Measurements from ENCODE around the gene CCDC24. TPM values are rescaled to one million over a fixed set of nuclear protein-coding genes. Genes with fewer than 3 reads are reported as not detected.

The CCDC24 gene
- total and polyA plus RNA-seq, 7 donors, result 0.83 to 3.9 (median 1.7) TPM

GRCh38 chr1:43978264-43978550, 13.2 kb upstream of the CCDC24 start:
- H3K27ac ChIP-seq, result no peak overlapping the region
- H3K4me1 ChIP-seq, result peaks cover 37% of the 10 kb centered on the region
- no peak for TF ChIP-seq CTCF (IDR thresholded peaks at IDR 0.05)
- WGBS, 3 donors, result 66 to 83% (median 70%) methylated on average over 5 of the region's 5 CpGs
- intact Hi-C loops (cut with DNase I), result no loop called here
- H3K4me3 ChIP-seq, result peak overlapping the region; percentile 68
- no peaks in the 10 kb centered on the region for H3K27me3 ChIP-seq (ENCODE audit: insufficient read depth in 3 of 3, low read length in 2 of 3)
- DNase-seq, result no peak
- no peaks in the 10 kb centered on the region for H3K9me3 ChIP-seq
- H3K36me3 ChIP-seq (ENCODE audit: insufficient read depth in 1 of 2, low read depth in 1 of 2), result peaks cover 0 to 34% of the 10 kb centered on the region in 2 donors
- no peak for ATAC-seq

GRCh38 chr1:43978551-43979260, 12.7 kb upstream of the CCDC24 start, which contains the start of gene B4GALT2:
TSS of gene B4GALT2 (plus strand) at chr1:43979210. CDS start at chr1:43981161, 1,951 bp downstream.
- Histone ChIP-seq H3K27ac (peak within 1 kb of the TSS; percentile 74), H3K36me3 (ENCODE audit: insufficient read depth in 1 of 2, low read depth in 1 of 2) (peaks cover 0 to 34% of the 10 kb centered on the region in 2 donors), H3K9me3 (no peaks in the 10 kb centered on the region), H3K4me3 (peak within 1 kb of the TSS; percentile 94), H3K4me1 (peaks cover 35% of the 10 kb centered on the region), H3K27me3 (ENCODE audit: insufficient read depth in 3 of 3, low read length in 2 of 3) (no peaks in the 10 kb centered on the region)
- no peak for TF ChIP-seq CTCF (IDR thresholded peaks at IDR 0.05)
- DNase-seq (peak; percentile 64 to 74), ATAC-seq (peak in 1 of 4 donors; percentile 15)
- intact Hi-C loops (cut with DNase I), result no loop called here
- WGBS, 3 donors, result 7 to 18% (median 17%) methylated on average over 21 to 54 of the region's 54 CpGs

GRCh38 chr1:43979261-43979527, 12.2 kb upstream of the CCDC24 start:
- 0 to 2% (median 1%) methylated on average over 11 to 45 of the region's 45 CpGs for WGBS, 3 donors
- DNase-seq (no peak), ATAC-seq (no peak)
- peaks cover 0 to 35% of the 10 kb centered on the region in 2 donors for H3K36me3 ChIP-seq (ENCODE audit: insufficient read depth in 1 of 2, low read depth in 1 of 2)
- intact Hi-C loops (cut with DNase I), result no loop called here
- H3K27me3 ChIP-seq (ENCODE audit: insufficient read depth in 3 of 3, low read length in 2 of 3), result no peaks in the 10 kb centered on the region
- peaks cover 30% of the 10 kb centered on the region for H3K4me1 ChIP-seq
- peak overlapping the region; percentile 74 for H3K27ac ChIP-seq
- TF ChIP-seq CTCF (IDR thresholded peaks at IDR 0.05), result no peak
- no peaks in the 10 kb centered on the region for H3K9me3 ChIP-seq
- H3K4me3 ChIP-seq, result peak overlapping the region; percentile 94

GRCh38 chr1:43979528-43980254, 11.7 kb upstream of the CCDC24 start:
- H3K27ac ChIP-seq, result peak overlapping the region; percentile 74
- peak; percentile 11 to 19 (median 15) for ATAC-seq
- DNase-seq, result peak; percentile 53 to 75
- H3K36me3 ChIP-seq (ENCODE audit: insufficient read depth in 1 of 2, low read depth in 1 of 2), result peaks cover 0 to 40% of the 10 kb centered on the region in 2 donors
- no peaks in the 10 kb centered on the region for H3K9me3 ChIP-seq
- intact Hi-C loops (cut with DNase I), result no loop called here
- WGBS, 3 donors, result 2 to 8% (median 3%) methylated on average over 21 to 45 of the region's 45 CpGs
- H3K4me3 ChIP-seq, result peak overlapping the region; percentile 94
- no peaks in the 10 kb centered on the region for H3K27me3 ChIP-seq (ENCODE audit: insufficient read depth in 3 of 3, low read length in 2 of 3)
- no peak for TF ChIP-seq CTCF (IDR thresholded peaks at IDR 0.05)
- peaks cover 28% of the 10 kb centered on the region for H3K4me1 ChIP-seq

All from psoas muscle (tissue), 8 donors.